ENCODE data around the gene CRB3.

- TF ChIP-seq EZH2 (optimal IDR thresholded peaks at IDR 0.05; ENCODE audit: low read depth, low read length) (no peak), CTCF (IDR thresholded peaks at IDR 0.05; ENCODE audit: low read length) (no peak)
Observed at GRCh38 chr19:6510618-6511017, 46.5 kb downstream of the CRB3 start.

Data from MM.1S (cell line).